Measurements from ENCODE around the gene WLS. TPM values are rescaled to one million over a fixed set of nuclear protein-coding genes. Genes with fewer than 3 reads are reported as not detected.

Gene WLS
- total RNA-seq, 1 donor from 2014 or later = not detected

DNA sequence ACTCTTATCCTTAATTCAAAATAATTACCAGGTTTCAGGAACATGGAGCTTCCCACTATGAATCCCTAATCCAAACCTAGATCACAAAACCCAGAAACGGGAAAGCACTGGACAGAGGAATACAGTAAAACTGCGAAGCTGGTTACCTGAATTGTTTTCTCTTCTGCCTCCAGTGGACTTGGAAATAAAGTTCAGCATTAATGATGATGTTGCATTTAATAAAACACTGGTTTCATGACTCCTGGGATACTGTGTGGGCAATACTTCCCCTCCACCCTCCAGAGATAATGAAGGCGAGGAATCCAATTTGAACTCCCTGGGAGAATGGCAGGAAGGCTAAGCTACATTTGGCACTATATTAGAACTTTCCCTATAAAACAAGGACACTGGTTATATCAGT is 65.1 kb downstream of the WLS start:
- Mint-ChIP-seq H3K4me1 (no peaks in the 10 kb centered on the region), H3K27me3 (peaks cover 2% of the 10 kb centered on the region), H3K4me3 (no peak overlapping the region), H3K36me3 (ENCODE audit: low read depth) (no peaks in the 10 kb centered on the region), H3K9me3 (peaks cover 2% of the 10 kb centered on the region), H3K27ac (no peak overlapping the region)
- TF ChIP-seq, protein P1, sequence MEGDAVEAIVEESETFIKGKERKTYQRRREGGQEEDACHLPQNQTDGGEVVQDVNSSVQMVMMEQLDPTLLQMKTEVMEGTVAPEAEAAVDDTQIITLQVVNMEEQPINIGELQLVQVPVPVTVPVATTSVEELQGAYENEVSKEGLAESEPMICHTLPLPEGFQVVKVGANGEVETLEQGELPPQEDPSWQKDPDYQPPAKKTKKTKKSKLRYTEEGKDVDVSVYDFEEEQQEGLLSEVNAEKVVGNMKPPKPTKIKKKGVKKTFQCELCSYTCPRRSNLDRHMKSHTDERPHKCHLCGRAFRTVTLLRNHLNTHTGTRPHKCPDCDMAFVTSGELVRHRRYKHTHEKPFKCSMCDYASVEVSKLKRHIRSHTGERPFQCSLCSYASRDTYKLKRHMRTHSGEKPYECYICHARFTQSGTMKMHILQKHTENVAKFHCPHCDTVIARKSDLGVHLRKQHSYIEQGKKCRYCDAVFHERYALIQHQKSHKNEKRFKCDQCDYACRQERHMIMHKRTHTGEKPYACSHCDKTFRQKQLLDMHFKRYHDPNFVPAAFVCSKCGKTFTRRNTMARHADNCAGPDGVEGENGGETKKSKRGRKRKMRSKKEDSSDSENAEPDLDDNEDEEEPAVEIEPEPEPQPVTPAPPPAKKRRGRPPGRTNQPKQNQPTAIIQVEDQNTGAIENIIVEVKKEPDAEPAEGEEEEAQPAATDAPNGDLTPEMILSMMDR (IDR thresholded peaks at IDR 0.05) = no peak
- ChIA-PET POLR2A (no interaction called here), CTCF (no interaction called here)
- intact Hi-C loops (cut with micrococcal nuclease) = no loop called here
- ATAC-seq (ENCODE audit: low read depth) = no peak
- DNase-seq = no peak

GRCh38 chr1:68166348-68166747 is 66.0 kb downstream of the WLS start:
- TF ChIP-seq, protein P1 (IDR thresholded peaks at IDR 0.05) = no peak
- Mint-ChIP-seq H3K27ac (no peak overlapping the region), H3K4me1 (peaks cover 6% of the 10 kb centered on the region), H3K27me3 (peaks cover 2% of the 10 kb centered on the region), H3K9me3 (peaks cover 2% of the 10 kb centered on the region), H3K4me3 (no peak overlapping the region), H3K36me3 (ENCODE audit: low read depth) (no peaks in the 10 kb centered on the region)
- intact Hi-C loops (cut with micrococcal nuclease) = no loop called here
- ATAC-seq (ENCODE audit: low read depth) (no peak), DNase-seq (no peak)
- ChIA-PET POLR2A (no interaction called here), CTCF (no interaction called here)

- TF ChIP-seq, protein P1 (IDR thresholded peaks at IDR 0.05) = no peak
- no peak for ATAC-seq (ENCODE audit: low read depth)
These were observed 66.7 kb downstream of the WLS start for GRCh38 chr1:68165665-68166064.

DNA sequence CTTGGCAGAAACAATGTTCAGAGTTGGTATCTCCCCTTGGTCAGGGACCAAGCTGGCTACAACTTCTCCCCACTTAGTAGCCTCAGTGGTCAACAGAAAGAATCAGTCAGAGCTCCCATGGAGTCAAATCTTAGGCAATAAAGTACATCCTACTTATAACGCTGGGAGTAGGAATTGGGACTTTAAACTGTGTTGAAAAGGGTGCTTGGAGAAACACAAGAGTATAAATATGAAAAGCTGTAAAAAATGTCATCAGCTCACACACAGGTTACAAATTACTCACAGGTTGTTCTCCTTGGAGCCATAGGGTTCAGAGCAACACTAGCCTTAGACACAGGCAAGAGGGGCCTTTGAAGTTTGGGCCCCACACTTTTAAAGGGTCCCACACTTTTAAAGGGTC is 67.4 kb downstream of the WLS start:
- Mint-ChIP-seq H3K27me3 (peaks cover 2% of the 10 kb centered on the region), H3K9me3 (peaks cover 2% of the 10 kb centered on the region), H3K4me1 (peaks cover 16% of the 10 kb centered on the region), H3K27ac (no peak overlapping the region), H3K36me3 (ENCODE audit: low read depth) (no peaks in the 10 kb centered on the region), H3K4me3 (no peak overlapping the region)
- no peak for DNase-seq
- ChIA-PET CTCF (no interaction called here), POLR2A (no interaction called here)
- ATAC-seq (ENCODE audit: low read depth) = no peak
- TF ChIP-seq, protein P1 (IDR thresholded peaks at IDR 0.05) = no peak
- intact Hi-C loops (cut with micrococcal nuclease) = no loop called here

More at GRCh38 chr1:68165665-68166064, 66.7 kb downstream of the WLS start:
- DNase-seq = no peak
- intact Hi-C loops (cut with micrococcal nuclease) = no loop called here
- no peak overlapping the region for H3K4me3 Mint-ChIP-seq
- POLR2A ChIA-PET = no interaction called here
- peaks cover 2% of the 10 kb centered on the region for H3K27me3 Mint-ChIP-seq
- no peaks in the 10 kb centered on the region for H3K36me3 Mint-ChIP-seq (ENCODE audit: low read depth)
- no peak overlapping the region for H3K27ac Mint-ChIP-seq
- peaks cover 13% of the 10 kb centered on the region for H3K4me1 Mint-ChIP-seq
- CTCF ChIA-PET = no interaction called here
- H3K9me3 Mint-ChIP-seq = peaks cover 2% of the 10 kb centered on the region

DNA sequence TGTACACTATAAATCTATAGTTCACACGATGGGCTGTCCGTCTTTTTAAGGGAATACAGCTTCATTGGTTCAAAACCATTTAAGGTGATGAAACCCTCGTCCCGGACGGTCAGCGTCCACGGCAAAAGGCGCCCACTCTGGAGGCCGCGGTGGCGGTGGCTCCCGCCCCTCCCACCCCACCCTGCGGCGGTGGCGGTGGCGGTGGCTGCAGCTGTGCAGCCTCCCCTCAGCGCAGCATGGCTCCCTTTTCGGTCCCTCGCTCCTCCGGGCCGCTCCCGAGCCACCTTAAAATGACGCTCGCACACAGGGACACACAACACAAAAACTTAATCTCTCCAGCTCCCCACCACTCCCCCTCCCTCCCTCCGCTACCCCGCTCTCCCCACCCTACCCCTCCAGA is 69.1 kb downstream of the WLS start:
- Mint-ChIP-seq H3K9me3 (peaks cover 2% of the 10 kb centered on the region), H3K4me3 (no peak overlapping the region), H3K27me3 (peaks cover 2% of the 10 kb centered on the region), H3K27ac (no peak overlapping the region), H3K36me3 (ENCODE audit: low read depth) (no peaks in the 10 kb centered on the region), H3K4me1 (peaks cover 20% of the 10 kb centered on the region)
- POLR2A ChIA-PET = no interaction called here
- CTCF ChIA-PET = no interaction called here
- intact Hi-C loops (cut with micrococcal nuclease) = no loop called here
- TF ChIP-seq, protein P1 (IDR thresholded peaks at IDR 0.05) = no peak
- ATAC-seq (ENCODE audit: low read depth) (no peak), DNase-seq (no peak)
